ENCODE data around the gene PSMD10.
A peak's percentile ranks its signal among the peaks of the same experiment; 100 is the strongest.

PSMD10 gene

GRCh38 chrX:108071578-108071977, 19.8 kb downstream of the PSMD10 start:
- DNase-seq = no peak

- DNase-seq = peak; percentile 7
Measured at GRCh38 chrX:108070891-108071290, 20.5 kb downstream of the PSMD10 start.

GRCh38 chrX:108068121-108068520, 23.2 kb downstream of the PSMD10 start:
- no peak for DNase-seq

GRCh38 chrX:108064613-108065012, 26.7 kb downstream of the PSMD10 start:
- DNase-seq = no peak

GRCh38 chrX:108064001-108064400, 27.3 kb downstream of the PSMD10 start:
- DNase-seq = no peak

GRCh38 chrX:108059801-108060200, 31.5 kb downstream of the PSMD10 start:
- no peak for DNase-seq

GRCh38 chrX:108055546-108055945, 35.8 kb downstream of the PSMD10 start:
- no peak for DNase-seq

GRCh38 chrX:108053218-108053617, 38.1 kb downstream of the PSMD10 start:
- no peak for DNase-seq

- DNase-seq = no peak
Measured at GRCh38 chrX:108049649-108050048, 41.7 kb downstream of the PSMD10 start.

- DNase-seq = no peak
Measured at GRCh38 chrX:108044554-108045256, 46.6 kb downstream of the PSMD10 start, which contains the start of gene VSIG1. Gene VSIG1, plus strand, starts transcription at chrX:108045065. Its CDS starts 66 bp downstream, at chrX:108045131.

GRCh38 chrX:108036298-108036973, 54.9 kb downstream of the PSMD10 start:
- peak; percentile 24 for DNase-seq

GRCh38 chrX:108034725-108035124, 56.6 kb downstream of the PSMD10 start:
- no peak for DNase-seq

All from fibroblast of skin of scalp (primary cell).